Transverse colon (tissue), 4 donors: ENCODE results near the gene MNS1. TPM values are rescaled to one million over a fixed set of nuclear protein-coding genes. Genes with fewer than 3 reads are reported as not detected.

Experiments used
- DNase-seq: peaks from one replicate; pipeline ENCODE4 v3.0.0-alpha.2; 2019
- H3K27ac ChIP-seq, 4 donors: fragments of 200-600 bp; sonication (generic); 2 replicates each; pipeline ENCODE4 v1.5.1; 2016 to 2018; ENCODE audit warnings: inconsistent platforms in 4 of 4
- H3K27me3 ChIP-seq: fragments of 200-600 bp; sonication (generic); 2 replicates; pipeline ENCODE4 v1.5.1; 2017; ENCODE audit warnings: inconsistent platforms
- H3K36me3 ChIP-seq, 4 donors: fragments of 200-600 bp; sonication (generic); 2 replicates each; pipeline ENCODE4 v1.5.1; 2017 to 2019; ENCODE audit warnings: inconsistent platforms in 4 of 4
- H3K4me1 ChIP-seq, 4 donors: fragments of 200-600 bp; sonication (generic); 2 replicates each; pipeline ENCODE4 v1.5.1; 2017 to 2020; ENCODE audit warnings: inconsistent platforms in 4 of 4
- H3K4me3 ChIP-seq, 4 donors: fragments of 200-600 bp; sonication (generic); 1 replicate in 1 of 4; 2 replicates in 3 of 4; pipeline versions ENCODE4 v1.5.1 to v1.6.1; 2017 to 2019; ENCODE audit warnings: inconsistent platforms in 4 of 4
- H3K9me3 ChIP-seq, 2 donors: fragments of 200-600 bp; sonication (generic); 2 replicates each; pipeline ENCODE4 v1.5.1; 2017 to 2019; ENCODE audit warnings: inconsistent platforms in 2 of 2
- CTCF ChIP-seq, 5 experiments: fragments of 200-600 bp in 3 of 5; fragments of 450-650 bp in 2 of 5; sonication (generic) in 3 of 5; IDR thresholded peaks; 1 replicate in 2 of 5; 2 replicates in 3 of 5; pipeline ENCODE4 v1.5.1; 2016 to 2017; ENCODE audit warnings: antibody characterized with exemption in 5 of 5, inconsistent platforms in 3 of 5, mild to moderate bottlenecking in 2 of 5, moderate library complexity in 1 of 5
- EP300 ChIP-seq: sonication (generic); formaldehyde crosslinking; IDR thresholded peaks from one replicate; pipeline ENCODE4 v1.6.1; 2017; ENCODE audit warnings: antibody characterized with exemption, low read depth
- POLR2A ChIP-seq: fragments of 450-650 bp; IDR thresholded peaks from one replicate; pipeline ENCODE4 v1.6.1; 2016; ENCODE audit warnings: antibody characterized with exemption, mild to moderate bottlenecking, moderate library complexity
- POLR2AphosphoS5 ChIP-seq, 3 donors: sonication (generic); formaldehyde crosslinking; IDR thresholded peaks; one replicate each; pipeline ENCODE4 v1.6.1; 2016; ENCODE audit warnings: antibody characterized with exemption in 3 of 3
- WGBS, 2 donors: methylation state at CpG; one replicate each; pipeline ENCODE4 v1.1.5; 2018; ENCODE audit warnings: low coverage in 1 of 2; 5-methylcytosine and 5-hydroxymethylcytosine counted together
- in situ Hi-C, 4 donors: fragments of 200-750 bp; cut with MboI; loops; one replicate each; pipeline versions ENCODE4 v1.15.0 to v1.15.1; 2017; ENCODE audit warnings: low sequenced_read_pairs in 3 of 4, low pct_ligation_motif_present in 1 of 4, low pct_unique_long_range_greater_than_20kb in 1 of 4
- intact Hi-C: fragments of 100-400 bp; cut with DNase I; formaldehyde crosslinking; loops from one replicate; pipeline ENCODE4 v1.15.1; 2023; ENCODE audit warnings: low total_unique reads
- total RNA-seq, 4 donors: library from RNA; depleted of rRNA; stranded (reverse); fragments of >200 nt; gene quantifications; one replicate each; pipeline ENCODE4 v1.1.0, GENCODE V29; 2016

MNS1 gene
- total RNA-seq, 4 donors from 2014 or later, result 0.16 to 0.96 (median 0.40) TPM; not detected in 1

GRCh38 chr15:56492791-56493555 is 28.0 kb upstream of the MNS1 start:
- in situ Hi-C loops, result loop anchor here (10.0 to 25.0 kb wide), 6 partner anchors 369 to 1044 kb away; no protein-coding TSS in a partner anchor
- TF ChIP-seq EP300, result no peak
- TF ChIP-seq POLR2A, result no peak
- TF ChIP-seq POLR2AphosphoS5 (IDR thresholded peaks at IDR 0.05), result no peak
- TF ChIP-seq CTCF (IDR thresholded peaks at IDR 0.05), result no peak
- Histone ChIP-seq H3K4me3 (no peak overlapping the region), H3K4me1 (peaks cover 0 to 26% (median 0%) of the 10 kb centered on the region in 4 donors), H3K9me3 (no peaks in the 10 kb centered on the region), H3K27ac (no peak overlapping the region), H3K36me3 (no peaks in the 10 kb centered on the region), H3K27me3 (no peaks in the 10 kb centered on the region)
- 92% methylated on average over 4 of the region's 4 CpGs; no CpG with 5 or more reads in 1 of the 2 donors for WGBS, 2 donors
- intact Hi-C loops, result no loop called here
- no peak for DNase-seq

- in situ Hi-C loops, result loop anchor here (10.0 to 25.0 kb wide), 6 partner anchors 370 to 1045 kb away; no protein-coding TSS in a partner anchor
Measured at GRCh38 chr15:56492236-56492635, 27.3 kb upstream of the MNS1 start.

GRCh38 chr15:56491110-56491722 is 26.3 kb upstream of the MNS1 start:
- intact Hi-C loops, result no loop called here

More at GRCh38 chr15:56492236-56492635, 27.3 kb upstream of the MNS1 start:
- Histone ChIP-seq H3K4me1 (peaks cover 0 to 26% (median 0%) of the 10 kb centered on the region in 4 donors), H3K4me3 (no peak overlapping the region), H3K27me3 (no peaks in the 10 kb centered on the region), H3K36me3 (no peaks in the 10 kb centered on the region), H3K27ac (no peak overlapping the region), H3K9me3 (no peaks in the 10 kb centered on the region)
- WGBS, 2 donors, result 70 to 82% methylated on average over 3 of the region's 3 CpGs
- DNase-seq, result no peak
- intact Hi-C loops, result no loop called here
- no peak for TF ChIP-seq CTCF (IDR thresholded peaks at IDR 0.05)

More at GRCh38 chr15:56491110-56491722, 26.3 kb upstream of the MNS1 start:
- Histone ChIP-seq H3K36me3 (no peaks in the 10 kb centered on the region), H3K27ac (no peak overlapping the region), H3K9me3 (no peaks in the 10 kb centered on the region), H3K4me3 (no peak overlapping the region), H3K4me1 (peaks cover 0 to 23% (median 0%) of the 10 kb centered on the region in 4 donors), H3K27me3 (no peaks in the 10 kb centered on the region)
- 16 to 40% methylated on average over 3 to 5 of the region's 5 CpGs for WGBS, 2 donors
- TF ChIP-seq CTCF (IDR thresholded peaks at IDR 0.05) (peak; percentile 66 to 81 (median 73)), POLR2A (no peak)
- in situ Hi-C loops, result loop anchor here (10.0 to 25.0 kb wide), 6 partner anchors 371 to 1046 kb away; no protein-coding TSS in a partner anchor
- peak; percentile 74 for DNase-seq
